ENCODE measurements around the gene IREB2.

GRCh38 chr15:78446551-78446950 lies 8.5 kb downstream of the IREB2 start:
- no peak for TF ChIP-seq EZH2 (IDR thresholded peaks at IDR 0.05; ENCODE audit: insufficient read depth, poor library complexity, severe bottlenecking)
- TF ChIP-seq EZH2phosphoT487 (IDR thresholded peaks at IDR 0.05; ENCODE audit: insufficient read depth, low read depth): no peak
